Measurements from ENCODE around the gene ANK2. TPM values are rescaled to one million over a fixed set of nuclear protein-coding genes. Genes with fewer than 3 reads are reported as not detected.

Gene ANK2
- total and polyA plus RNA-seq, 2 of the 13 experiments (the other 11 are each of a cell fraction or from before 2014, with no cell fraction given), result 2.7 to 15.1 TPM

- TF ChIP-seq NR0B2 (CRISPR knock-in tag; IDR thresholded peaks at IDR 0.05), result no peak
- TF ChIP-seq SRSF9 (IDR thresholded peaks at IDR 0.05; ENCODE audit: borderline replicate concordance, insufficient read depth, low read depth, low read length, poor library complexity, severe bottlenecking), result no peak
- no peak for TF ChIP-seq FOXK2 (IDR thresholded peaks at IDR 0.05)
- TF ChIP-seq ZNF235 (CRISPR knock-in tag; IDR thresholded peaks at IDR 0.05; ENCODE audit: borderline replicate concordance), result no peak
- no peak for TF ChIP-seq PRDM15 (CRISPR knock-in tag; IDR thresholded peaks at IDR 0.05)
- TF ChIP-seq TFDP2 (CRISPR knock-in tag; IDR thresholded peaks at IDR 0.05), result peak; percentile 34; the same call in 1 of the 2 replicates
- TF ChIP-seq ZC3H4 (CRISPR knock-in tag; IDR thresholded peaks at IDR 0.05; ENCODE audit: borderline replicate concordance), result no peak
- TF ChIP-seq NCOA1 (CRISPR knock-in tag; IDR thresholded peaks at IDR 0.05), result no peak
- no peak for TF ChIP-seq TOE1 (CRISPR knock-in tag; IDR thresholded peaks at IDR 0.05)
- no peak for TF ChIP-seq THAP7 (CRISPR knock-in tag; IDR thresholded peaks at IDR 0.05)
- TF ChIP-seq ZNF180 (CRISPR knock-in tag; IDR thresholded peaks at IDR 0.05; ENCODE audit: borderline replicate concordance, low read depth), result no peak
- TF ChIP-seq ZSCAN31 (CRISPR knock-in tag; IDR thresholded peaks at IDR 0.05; ENCODE audit: low read depth), result no peak
- TF ChIP-seq TRIM24 (CRISPR knock-in tag; IDR thresholded peaks at IDR 0.05), result no peak
- no peak for TF ChIP-seq RFX1 (IDR thresholded peaks at IDR 0.05)
- no peak for TF ChIP-seq ZFP1 (CRISPR knock-in tag; IDR thresholded peaks at IDR 0.05)
- no peak for TF ChIP-seq FOXC1 (CRISPR knock-in tag; IDR thresholded peaks at IDR 0.05; ENCODE audit: borderline replicate concordance)
- TF ChIP-seq ZNF597 (CRISPR knock-in tag; IDR thresholded peaks at IDR 0.05), result no peak
- no peak for TF ChIP-seq NBN (conservative IDR thresholded peaks at IDR 0.05)
- TF ChIP-seq GRHL1 (CRISPR knock-in tag; conservative IDR thresholded peaks at IDR 0.05), result no peak
- peak; percentile 61; the same call in 1 of the 2 replicates for TF ChIP-seq HDAC1 (CRISPR knock-in tag; IDR thresholded peaks at IDR 0.05)
- no peak for TF ChIP-seq NR3C1 (CRISPR knock-in tag; IDR thresholded peaks at IDR 0.05)
- no peak for TF ChIP-seq HDAC6 (IDR thresholded peaks at IDR 0.05; ENCODE audit: low read depth, low read length)
Observed at GRCh38 chr4:113181289-113182007, 132.0 kb downstream of the ANK2 start (continued).
